GM19193 (cell line): ENCODE measurements around the gene C12orf57.

Experiments used
- POLR2A ChIP-seq: IDR thresholded peaks from 4 replicates; pipeline ENCODE4 v1.6.1; 2011; ENCODE audit not compliant: insufficient read depth, insufficient read length; ENCODE audit errors: extremely low read depth

Gene C12orf57

DNA sequence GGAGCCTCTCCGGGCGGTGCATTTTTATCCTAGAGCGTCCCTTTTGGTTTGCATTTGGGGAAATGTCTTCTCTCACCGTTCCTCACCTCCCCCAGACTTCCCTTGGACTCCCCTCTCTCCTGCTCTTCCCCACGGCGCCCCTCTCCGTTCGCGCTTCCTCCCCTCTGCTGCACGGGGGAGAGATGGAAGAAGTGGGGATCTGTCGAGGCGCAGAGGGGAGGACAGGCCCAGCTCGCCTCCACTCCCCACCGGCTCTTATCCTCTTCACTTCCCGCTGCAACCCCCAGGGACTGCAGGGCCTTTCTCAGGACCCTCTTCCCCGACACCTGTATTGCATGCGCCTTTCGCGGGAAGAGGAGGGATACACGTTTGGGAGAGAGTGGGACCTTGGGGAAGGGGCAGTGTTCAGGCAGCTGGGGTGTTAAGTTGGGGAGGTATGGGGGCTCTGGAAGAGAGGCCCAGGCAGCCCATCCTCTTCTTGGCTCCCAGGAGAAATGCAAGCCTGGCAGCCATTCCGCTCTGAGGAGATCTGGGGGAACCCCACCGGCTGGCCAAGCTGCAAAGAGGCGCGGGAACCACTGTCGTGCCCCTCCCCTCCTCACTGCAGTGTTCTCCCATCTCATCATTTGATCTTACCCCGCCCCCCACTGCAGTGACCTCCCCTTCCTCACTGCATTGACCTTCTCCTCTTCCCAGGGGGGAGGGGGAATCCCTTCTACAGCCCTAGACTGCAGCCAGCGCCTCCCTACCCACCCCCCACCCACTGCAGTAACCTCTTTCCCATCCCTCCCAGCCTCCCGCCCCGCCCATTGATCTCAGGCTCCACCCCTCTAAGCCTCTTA, 28.7 kb upstream of the C12orf57 start:
- no peak for TF ChIP-seq POLR2A

DNA sequence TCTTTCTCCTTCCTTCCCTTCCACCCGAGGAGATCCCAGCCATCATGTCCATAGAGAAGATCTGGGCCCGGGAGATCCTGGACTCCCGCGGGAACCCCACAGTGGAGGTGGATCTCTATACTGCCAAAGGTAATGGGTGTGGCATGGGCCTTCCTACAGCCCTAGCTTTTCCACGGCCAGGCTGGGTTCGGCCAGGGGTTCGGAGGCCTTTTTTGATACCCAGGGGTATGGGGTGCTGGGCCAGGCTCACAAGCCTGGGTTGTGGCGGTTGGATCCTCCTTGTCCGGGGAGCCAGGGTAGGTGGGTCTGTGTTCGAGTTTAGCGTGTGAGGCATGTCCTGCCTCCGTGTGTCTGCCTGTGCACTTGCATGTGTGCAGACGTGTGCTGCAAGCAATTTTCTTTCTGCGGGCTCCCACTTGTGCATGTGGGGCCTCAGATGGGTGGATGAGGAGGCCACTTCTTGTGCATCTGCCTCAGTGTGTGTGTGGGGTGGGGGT, 28.0 kb upstream of the C12orf57 start:
- TF ChIP-seq POLR2A, result no peak

DNA sequence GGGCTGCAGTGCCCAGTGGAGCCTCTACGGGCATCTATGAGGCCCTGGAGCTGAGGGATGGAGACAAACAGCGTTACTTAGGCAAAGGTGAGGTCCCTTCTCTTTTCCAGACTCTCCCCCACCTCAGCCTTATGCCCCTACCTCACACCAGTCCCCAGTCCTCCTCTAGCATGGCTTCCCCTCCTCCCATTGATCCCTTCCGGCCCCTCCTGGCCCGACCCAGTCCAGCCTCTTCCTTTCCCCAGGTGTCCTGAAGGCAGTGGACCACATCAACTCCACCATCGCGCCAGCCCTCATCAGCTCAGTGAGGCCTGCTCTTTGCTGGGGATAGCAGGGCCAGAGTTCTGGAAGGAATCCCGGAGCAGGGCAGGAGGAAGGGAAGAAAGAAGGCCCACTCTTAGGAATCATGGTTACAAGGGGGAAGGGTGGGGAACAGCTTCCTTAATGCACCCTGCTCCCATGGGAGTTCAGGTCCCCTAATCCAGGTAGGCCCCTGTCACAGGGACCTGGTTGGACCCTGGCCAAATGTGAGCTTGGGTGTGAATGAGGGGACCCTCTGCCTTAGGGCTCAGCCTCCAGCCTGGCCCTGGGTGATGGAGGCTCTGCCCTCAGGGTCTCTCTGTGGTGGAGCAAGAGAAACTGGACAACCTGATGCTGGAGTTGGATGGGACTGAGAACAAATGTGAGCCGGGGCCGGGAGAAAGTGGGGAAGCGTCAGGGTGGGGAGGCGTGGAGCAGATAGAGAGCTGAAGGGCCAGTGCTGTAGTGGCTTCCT, 27.2 kb upstream of the C12orf57 start:
- TF ChIP-seq POLR2A, result no peak

DNA sequence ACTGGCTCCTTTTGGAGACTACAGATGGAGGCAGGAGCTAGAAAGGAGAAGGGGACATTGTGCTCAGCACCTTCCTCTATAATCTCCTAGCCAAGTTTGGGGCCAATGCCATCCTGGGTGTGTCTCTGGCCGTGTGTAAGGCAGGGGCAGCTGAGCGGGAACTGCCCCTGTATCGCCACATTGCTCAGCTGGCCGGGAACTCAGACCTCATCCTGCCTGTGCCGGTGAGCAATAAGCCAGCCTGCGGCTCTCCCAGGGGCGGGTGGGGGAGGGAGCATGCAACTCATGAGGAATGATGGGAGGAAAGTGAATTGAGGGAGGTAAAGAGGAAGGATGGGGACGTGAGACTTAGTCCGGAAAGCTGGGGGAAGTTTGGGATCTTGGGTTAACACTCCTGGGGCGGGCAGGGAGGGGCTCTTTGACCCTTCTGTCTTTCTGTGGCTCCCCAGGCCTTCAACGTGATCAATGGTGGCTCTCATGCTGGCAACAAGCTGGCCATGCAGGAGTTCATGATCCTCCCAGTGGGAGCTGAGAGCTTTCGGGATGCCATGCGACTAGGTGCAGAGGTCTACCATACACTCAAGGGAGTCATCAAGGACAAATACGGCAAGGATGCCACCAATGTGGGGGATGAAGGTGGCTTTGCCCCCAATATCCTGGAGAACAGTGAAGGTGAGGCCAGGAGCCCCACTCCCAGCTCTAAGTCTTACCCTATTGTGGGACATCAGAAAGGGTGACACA, 26.2 kb upstream of the C12orf57 start:
- no peak for TF ChIP-seq POLR2A

DNA sequence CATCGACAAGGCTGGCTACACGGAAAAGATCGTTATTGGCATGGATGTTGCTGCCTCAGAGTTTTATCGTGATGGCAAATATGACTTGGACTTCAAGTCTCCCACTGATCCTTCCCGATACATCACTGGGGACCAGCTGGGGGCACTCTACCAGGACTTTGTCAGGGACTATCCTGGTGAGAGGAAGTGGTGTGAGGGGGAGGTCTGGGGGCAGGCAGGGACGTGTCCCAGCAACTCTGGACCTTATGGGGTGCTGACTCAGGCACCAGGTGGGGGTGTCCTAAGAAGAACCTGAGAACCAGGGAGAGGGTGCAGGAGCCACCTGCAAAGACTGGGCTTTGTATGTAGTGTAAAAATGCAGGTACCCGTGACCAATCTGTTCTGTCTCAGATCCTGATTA, 24.2 kb upstream of the C12orf57 start:
- no peak for TF ChIP-seq POLR2A

DNA sequence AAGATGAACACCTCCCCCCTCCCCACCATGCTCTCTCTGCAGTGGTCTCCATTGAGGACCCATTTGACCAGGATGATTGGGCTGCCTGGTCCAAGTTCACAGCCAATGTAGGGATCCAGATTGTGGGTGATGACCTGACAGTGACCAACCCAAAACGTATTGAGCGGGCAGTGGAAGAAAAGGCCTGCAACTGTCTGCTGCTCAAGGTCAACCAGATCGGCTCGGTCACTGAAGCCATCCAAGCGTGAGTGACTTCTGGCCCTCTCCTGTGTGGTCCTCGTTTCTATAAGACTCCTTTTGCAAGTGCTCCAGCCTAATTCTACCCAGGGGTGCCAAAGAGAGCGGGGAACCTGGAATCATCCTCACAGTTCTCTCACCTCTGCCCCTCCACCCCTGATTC, 22.3 kb upstream of the C12orf57 start:
- no peak for TF ChIP-seq POLR2A

DNA sequence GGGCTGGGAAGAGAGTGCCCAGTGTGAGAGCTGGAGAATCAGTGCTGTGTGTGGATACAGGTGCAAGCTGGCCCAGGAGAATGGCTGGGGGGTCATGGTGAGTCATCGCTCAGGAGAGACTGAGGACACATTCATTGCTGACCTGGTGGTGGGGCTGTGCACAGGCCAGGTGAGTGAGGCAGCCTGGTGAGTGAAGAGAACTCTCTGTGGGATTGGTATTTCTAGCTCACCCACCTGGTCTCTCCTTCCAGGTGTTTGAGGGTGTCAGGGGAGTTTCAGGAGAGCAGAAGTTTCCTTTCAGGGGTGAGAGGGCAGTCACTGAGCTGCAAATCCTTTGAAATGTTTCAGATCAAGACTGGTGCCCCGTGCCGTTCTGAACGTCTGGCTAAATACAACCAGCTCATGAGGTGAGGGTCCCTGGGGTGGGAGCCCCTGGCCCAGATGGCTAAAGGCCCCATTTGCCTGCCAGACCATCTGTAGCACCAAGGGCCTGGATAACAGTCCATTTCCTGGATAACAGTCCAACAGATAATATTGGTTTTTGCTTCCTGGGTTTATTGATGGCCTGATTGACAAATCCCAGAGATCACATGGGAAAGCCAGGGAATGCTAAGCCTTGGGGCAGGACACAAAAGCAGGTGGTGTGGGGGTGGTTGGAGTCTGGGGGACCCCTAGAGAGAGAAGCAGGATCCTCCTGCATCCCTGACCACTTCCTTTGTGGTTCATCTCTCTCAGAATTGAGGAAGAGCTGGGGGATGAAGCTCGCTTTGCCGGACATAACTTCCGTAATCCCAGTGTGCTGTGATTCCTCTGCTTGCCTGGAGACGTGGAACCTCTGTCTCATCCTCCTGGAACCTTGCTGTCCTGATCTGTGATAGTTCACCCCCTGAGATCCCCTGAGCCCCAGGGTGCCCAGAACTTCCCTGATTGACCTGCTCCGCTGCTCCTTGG, 21.6 kb upstream of the C12orf57 start:
- peak; percentile 10 for TF ChIP-seq POLR2A

DNA sequence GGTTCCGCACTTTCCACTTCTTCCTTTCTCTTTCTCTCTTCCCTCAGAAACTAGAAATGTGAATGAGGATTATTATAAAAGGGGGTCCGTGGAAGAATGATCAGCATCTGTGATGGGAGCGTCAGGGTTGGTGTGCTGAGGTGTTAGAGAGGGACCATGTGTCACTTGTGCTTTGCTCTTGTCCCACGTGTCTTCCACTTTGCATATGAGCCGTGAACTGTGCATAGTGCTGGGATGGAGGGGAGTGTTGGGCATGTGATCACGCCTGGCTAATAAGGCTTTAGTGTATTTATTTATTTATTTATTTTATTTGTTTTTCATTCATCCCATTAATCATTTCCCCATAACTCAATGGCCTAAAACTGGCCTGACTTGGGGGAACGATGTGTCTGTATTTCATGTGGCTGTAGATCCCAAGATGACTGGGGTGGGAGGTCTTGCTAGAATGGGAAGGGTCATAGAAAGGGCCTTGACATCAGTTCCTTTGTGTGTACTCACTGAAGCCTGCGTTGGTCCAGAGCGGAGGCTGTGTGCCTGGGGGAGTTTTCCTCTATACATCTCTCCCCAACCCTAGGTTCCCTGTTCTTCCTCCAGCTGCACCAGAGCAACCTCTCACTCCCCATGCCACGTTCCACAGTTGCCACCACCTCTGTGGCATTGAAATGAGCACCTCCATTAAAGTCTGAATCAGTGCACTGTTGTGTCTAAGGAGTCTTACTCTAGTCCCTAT, 20.7 kb upstream of the C12orf57 start:
- peak; percentile 31 for TF ChIP-seq POLR2A

DNA sequence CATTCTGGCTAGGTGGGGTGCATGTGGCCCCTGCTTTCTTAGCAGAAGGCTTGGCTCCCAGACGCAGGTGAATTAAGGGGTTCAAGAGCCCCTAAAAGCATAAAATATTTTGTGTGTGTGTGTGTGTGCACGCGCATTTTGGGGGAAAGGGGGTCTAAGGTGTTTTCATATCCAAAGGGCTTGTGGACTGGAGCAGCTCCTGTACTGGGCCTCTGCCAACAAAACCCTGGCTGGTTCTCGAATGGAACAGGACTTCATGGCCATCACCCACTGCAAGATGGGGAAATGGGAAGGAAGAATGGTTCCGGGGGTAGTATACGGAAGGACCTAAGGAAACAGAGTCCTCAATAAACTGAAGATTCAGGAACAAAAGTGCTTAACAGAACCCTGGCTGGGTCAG, 20.0 kb upstream of the C12orf57 start:
- no peak for TF ChIP-seq POLR2A

DNA sequence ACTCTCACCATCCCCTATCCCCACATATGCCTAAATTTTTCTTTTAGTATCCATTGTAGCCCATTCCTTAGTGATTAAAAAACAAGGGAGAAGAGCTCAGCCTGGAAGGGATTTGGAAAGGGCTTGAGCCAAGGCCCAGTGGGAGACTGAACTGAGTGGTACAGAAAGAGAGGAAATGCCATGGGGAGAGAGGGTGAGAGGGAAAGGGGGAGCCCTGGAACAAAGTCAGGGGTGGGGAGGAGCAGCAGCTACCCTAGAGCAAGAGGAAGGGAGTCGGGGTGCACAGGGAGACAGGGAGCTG, 18.6 kb upstream of the C12orf57 start:
- no peak for TF ChIP-seq POLR2A

DNA sequence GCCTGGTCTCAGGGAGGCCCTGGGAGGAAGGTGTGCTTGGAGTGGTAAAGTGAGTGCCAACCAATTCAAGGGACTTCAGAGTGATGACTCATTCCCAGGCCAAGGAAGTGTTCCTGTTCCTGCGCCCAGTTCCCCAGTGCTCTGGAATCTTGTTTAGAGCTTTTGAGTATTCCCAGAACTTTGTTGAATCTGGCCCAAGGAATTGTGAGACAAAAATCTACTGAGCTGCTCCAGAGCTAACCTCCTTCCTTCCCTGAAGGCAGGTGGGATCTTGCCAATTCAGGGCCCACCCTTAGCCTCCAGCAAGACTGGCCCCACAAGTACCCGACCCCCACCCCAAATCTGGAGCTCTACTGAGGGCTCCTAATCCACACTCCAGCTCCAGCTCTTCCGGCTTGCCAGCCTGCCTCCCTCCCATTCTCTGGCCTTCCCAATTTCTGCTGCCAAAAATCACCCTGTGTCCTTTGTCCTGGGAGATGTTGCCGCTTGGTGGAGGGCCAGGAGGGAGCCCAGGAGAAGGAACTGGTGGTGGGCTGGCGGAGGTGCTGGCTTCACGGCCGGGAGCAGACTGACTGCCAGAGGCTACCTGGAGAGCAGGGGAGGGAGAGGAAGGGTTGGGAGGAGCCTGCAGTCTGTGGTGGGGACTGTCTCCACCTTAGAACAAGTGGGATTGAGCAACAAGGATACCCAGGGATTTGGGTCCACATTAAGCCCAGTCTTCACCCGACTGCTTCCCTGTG, 18.1 kb upstream of the C12orf57 start:
- TF ChIP-seq POLR2A, result no peak

DNA sequence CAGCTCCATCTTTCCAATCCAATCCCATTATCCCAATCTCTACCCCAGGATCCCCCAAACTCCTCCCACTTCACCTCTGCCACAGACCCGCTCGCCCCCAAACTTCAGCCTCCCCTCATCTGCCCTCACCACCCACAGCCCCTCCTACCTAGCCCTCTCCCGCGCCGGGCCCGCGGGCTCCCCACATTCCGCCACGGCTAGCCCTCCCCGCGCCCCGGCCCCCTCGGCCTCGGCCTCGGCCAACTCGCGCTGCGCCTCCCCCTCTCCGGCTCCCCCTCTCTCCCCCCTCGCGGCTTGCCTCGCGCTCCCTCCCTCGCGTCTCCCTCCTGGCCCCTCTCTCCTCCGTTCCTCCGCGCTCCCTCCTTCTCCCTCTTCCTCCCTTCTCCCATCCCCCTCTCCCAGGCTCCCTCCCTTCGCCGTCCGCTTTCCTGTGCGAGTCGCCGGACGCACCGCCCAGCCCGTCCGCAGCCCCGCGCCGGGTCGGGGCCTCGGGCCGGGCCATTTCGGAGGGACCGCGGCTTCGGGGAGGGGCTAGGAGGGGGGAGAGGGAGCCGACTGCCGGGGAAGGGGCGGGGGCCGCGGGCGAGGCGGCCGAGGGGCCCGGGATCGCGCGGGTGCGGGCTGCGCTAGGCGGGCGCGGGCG, 16.3 kb upstream of the C12orf57 start, which contains the start of gene ATN1:
TSS of gene ATN1 (plus strand) at position 581 of the 643 bp plus-strand sequence. CDS start 6,043 bp downstream, outside the sequence.
- peak; percentile 48 for TF ChIP-seq POLR2A

DNA sequence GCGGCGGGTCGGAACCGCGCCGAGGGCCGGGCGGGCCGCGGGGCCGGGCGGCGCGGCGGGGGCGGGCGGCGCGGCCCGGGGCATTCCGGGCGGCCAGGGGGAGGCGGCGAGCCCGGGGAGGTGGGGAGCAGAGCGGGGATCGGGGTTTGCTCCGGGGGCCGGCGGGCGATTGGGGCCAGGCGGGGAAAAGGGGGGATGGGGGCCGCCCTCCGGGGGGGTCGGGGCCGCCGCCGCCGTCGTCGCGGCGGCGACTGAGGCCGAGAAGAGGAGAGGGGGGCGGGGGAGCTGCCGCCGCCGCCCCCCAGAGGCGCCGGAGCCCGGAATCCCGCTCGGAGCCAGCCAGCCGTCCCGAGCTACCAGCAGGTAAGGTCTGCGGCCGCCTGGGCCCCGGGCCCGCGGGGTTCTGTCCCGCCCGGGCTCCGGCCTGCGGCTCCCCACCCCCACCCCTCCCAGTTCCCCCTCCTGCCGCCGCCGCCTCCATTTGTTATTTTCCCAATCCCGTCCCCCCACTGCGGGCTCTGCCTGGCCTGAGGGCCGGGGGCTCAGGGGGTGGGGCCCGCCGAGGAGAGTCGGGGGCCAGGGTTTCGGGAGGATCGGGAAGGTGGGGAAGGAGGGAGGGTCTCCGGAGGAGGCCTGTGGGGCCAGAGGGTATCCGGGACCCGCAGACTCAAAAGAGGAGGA, 15.7 kb upstream of the C12orf57 start:
- no peak for TF ChIP-seq POLR2A
